G401.6 (cell line): Measurements from ENCODE around the gene OTOGL.
"Not testable (repeated sequence)": the region's sequence is repeated elsewhere in the genome, so short reads cannot be mapped to it uniquely, and the experiment has no call there.

Source experiments
- FAIRE-seq: peaks from 2 replicates; lab custom pipeline; 2012; peaks lifted over from hg19 to GRCh38; lab: Jason Lieb, UNC

OTOGL gene

DNA sequence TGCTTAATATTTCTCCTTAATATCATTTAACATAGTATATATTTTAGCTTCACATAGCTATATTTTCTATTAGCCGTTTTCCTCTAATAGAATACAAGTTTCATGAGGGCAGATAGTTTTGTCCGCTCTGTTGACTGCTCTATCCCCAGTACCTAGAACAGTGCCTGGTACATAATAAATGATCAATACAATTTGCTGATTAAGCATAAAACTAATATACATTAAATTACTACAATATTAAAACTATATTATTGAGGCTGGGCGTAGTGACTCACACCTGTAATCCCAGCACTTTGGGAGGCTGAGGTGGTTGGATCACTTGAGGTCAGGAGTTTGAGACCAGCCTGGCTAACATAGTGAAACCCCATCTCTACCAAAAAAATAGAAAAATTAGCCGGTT is 128.6 kb downstream of the OTOGL start:
- not testable (repeated sequence) for FAIRE-seq

DNA sequence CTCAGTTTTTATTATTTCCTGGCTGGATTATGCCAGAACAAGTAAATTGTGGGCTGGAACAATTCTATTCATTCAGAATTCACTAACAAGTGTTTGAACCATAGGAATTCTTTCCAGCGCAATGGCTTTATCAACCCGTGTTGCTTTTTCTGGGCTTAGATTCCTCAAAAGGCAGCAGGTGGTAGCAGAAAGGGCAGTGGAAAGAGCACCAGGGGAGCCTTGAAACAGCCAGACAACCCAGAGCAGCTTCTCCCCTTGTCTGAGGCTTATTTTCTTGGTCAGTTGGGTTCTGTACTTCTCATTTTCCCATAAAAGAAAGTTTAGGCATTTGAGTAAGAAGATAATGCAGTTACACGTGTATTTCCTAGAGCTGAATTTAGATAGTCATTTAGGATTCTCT is 130.7 kb downstream of the OTOGL start:
- FAIRE-seq: no peak

DNA sequence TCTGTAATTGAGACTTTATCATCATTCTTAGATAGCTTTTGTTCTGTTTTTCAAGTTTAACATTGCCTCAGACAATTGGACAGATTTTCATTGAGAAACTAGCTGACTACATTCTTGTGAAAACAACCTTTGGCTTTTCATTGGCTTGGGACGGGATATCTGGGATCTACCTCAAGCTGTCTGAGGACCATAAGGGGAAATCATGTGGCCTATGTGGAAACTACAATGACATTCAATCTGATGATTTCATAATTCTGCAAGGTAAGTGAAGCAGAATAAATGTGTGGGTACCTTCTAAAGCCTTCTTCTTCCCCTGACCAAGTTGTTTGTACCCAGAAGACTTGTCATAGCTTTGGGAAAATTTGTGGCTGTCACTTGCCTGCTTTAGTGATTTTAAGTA is 133.5 kb downstream of the OTOGL start:
- FAIRE-seq: no peak

DNA sequence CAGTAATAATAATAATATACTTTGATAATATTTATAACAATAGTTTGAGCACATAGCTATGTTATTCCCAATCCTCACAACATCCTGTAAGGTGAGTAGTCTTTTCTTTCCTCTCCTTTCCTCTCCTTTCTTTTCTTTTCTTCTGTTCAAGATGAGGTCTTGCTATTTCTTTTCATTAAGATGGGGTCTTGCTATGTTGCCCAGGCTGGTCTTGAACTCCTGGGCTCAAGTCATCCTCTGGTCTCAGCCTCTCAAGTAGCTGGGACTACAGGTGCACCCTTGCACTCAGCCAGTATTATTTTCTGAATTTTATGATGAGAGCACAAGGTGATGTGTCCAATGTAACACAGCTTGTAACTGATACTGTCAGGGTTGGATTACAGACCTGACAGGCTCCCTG is 134.6 kb downstream of the OTOGL start:
- no peak for FAIRE-seq

DNA sequence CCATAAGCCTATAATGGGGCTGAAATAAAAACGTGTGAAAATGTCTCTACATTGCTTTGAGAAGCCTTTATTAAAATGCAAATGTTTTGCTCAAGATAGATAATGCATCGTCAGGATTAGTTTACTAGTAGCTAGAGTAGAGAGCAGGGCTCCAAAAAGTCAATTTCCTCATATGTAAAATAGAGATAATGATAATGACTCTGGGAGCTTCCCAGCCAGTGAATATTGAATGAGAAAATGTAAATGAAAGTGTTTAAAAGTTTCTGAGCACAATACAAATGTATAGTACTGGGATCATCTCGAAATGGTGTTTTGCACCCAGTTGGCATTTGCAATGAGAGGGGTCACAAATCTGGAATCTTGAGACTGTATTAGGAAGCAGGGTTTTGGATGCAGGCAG is 135.3 kb downstream of the OTOGL start:
- no peak for FAIRE-seq

DNA sequence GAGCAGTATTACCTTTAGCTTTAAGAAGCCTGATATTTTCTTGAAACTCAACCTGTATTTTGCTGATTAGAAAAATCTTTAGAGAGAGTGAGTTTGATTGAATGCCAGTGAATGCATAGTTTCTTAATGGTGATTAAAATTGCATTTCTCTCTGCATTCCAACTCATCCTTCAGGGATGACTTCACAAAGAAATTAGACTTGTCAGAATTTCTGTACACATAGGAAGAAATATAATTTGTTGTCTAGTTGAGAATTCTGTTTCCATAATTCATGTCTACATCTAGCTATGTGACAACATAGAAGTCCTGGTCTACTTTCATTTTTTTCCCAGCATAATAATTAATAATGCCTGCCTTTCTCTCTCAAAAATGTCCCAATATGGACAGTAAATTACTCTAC is 136.6 kb downstream of the OTOGL start:
- no peak for FAIRE-seq

DNA sequence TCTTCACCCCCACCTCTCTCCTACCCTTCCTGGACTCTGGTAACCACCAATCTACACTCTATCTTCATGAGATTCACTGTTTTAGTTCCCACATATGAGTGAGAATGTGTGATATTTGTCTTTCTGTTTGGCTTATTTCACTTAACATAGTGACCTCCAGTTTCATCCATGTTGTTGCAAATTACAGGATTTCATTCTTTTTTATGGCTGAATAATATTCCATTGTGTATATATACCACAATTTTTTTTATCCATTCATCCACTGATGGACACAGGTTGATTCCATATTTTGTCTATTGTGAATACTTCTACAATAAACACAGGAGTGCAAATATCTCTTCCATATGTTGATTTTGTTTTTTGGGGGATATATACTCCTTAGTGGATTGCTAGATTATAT is 140.5 kb downstream of the OTOGL start:
- FAIRE-seq: no peak

DNA sequence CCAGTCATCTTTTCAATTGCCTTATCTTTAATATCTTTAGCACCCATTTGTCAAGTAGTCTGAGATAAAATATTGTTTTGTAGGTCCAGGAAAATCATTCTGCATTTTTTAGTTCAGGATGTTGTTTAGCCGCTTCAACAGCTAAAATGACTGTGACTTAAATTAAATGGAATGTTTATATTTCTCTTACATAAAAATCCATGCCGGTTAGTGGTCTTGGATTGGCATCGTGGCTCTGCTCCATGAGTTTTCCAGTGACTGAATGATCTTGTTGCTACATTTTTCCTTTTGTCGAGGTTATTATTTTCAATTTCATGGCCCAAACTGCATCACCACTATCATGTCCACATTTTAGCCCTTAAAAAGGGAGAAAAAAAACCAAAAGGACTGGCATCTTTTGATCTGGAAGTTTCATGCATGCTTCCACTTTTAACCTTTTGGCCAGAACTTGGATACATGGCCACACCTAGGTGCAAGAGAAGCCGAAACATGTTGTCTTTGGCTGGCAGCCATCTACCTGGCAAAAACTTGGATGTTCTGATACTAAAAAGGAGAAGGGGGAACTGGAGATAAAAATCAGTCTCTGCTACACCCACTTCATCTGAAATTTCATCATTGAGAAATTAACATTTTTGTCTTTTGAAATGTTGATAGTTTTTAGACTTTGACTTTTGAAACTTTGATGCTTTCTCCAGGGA is 142.4 kb downstream of the OTOGL start:
- FAIRE-seq: no peak

DNA sequence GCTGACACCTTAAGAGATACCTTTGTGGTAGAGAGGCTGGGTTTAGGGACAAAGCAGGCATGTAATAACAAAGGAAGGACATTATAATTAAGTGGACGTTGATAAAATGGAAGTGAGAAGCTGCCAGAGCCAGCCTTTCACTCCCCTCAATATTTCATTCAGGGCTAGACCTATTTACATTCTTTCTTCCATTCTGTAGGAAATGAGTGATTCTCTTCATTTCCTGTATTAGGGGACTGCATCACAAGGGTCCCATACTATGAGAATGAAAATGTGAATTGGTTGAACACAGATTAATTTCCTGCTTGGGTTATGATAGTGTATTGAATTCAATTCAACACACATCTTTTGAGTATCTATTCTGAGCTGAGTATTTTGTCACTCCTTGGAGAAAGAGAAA is 143.0 kb downstream of the OTOGL start:
- FAIRE-seq: no peak

DNA sequence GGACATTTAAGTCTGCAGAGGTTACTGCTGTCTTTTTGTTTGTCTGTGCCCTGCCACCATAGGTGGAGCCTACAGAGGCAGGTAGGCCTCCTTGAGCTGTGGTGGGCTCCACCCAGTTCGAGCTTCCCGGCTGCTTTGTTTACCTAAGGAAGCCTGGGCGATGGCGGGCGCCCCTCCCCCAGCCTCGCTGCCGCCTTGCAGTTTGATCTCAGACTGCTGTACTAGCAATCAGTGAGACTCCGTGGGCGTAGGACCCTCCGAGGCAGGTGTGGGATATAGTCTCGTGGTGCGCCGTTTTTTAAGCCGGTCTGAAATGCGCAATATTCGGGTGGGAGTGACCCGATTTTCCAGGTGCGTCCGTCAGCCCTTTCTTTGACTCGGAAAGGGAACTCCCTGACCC is 150.2 kb downstream of the OTOGL start:
- not testable (repeated sequence) for FAIRE-seq

DNA sequence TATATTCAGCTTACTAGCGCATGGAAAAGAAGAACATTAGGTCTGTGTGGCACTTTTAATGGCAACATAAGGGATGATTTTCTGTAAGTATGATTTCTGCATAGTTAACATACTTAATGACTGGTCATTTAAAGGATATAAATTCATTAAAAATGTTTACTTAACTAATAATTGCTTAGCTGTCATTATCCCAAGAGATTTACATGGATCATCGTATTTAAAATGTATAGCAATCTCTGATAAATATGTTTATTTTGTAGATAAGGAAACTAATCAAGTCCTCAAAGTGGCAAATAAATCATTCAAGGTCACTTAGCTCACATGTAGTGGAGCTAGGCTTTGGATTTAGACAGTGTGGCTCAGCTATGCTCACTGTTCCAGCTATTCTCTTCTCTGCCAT is 158.6 kb downstream of the OTOGL start:
- no peak for FAIRE-seq

DNA sequence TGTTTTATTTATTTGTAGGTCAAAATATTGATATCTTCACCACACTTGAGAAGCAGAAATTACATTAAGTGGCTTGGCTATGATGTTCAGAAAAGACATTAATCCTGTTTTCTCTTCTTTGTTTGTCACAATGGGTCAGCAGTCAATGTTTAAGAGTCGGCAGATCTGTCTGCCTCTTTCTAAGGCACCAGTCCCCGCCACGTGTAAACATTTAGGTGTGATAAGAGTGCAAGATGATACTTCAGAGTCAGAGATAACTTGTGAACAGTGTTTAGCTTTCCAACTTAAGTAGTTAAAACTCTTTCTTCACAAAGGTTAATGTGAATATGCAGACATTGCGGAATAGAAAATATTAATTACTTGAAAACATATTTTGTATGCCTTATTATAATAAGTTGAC is 160.9 kb downstream of the OTOGL start:
- no peak for FAIRE-seq

DNA sequence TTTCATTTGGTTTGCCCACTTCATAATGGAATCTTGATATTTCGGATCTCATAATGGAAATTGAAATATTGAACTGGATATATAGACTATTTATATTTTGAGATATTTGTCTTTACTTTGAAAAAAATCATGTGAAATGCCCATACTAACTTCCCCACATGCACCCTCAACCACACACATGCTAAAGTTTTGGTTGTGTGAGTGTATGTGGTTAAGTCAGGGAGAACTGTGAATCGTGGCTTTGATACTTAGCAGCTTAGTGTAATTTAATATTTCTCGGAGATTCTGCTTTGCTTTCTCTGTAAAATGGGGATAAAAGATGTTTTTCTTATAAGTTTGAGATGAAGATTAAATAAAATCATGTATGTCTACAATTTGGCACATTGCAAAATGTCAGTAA is 162.1 kb downstream of the OTOGL start:
- no peak for FAIRE-seq

DNA sequence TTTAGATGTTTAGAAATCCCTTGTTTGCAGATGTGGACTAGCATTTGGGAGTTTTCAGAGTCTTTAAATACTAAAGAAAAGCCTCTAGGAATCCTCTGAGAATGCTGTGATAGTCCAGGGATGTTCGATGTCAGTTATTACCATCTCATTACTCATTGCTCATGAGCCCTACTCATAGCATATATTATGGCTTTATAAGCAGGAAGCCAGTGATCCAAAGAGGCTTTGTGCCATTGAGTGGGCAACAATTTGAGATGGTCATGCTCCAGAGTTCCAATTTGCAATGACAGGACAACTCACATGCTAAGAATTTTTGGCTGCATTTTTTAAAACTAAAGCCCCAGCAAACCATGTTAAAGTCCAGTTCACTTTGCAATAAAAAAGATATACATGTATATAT is 163.0 kb downstream of the OTOGL start:
- FAIRE-seq: no peak

DNA sequence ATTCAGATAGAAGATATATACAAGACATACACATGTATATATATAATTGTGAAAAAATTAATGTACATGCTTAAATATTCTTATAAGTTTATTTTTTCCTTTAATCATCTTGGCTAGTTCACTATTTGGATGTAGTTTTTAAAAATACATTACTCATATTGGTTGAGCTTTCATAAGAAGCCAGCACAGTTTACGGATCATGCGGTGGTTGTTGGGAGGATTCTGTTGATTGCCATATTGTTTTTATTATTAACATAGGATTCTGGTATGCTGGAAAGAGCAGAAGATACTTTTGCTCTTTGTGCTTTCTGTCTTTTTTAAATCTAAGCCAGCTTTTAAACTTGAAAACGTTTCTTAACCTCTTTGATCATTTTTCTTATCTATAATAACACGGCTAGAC is 163.4 kb downstream of the OTOGL start:
- FAIRE-seq: peak; percentile 51

DNA sequence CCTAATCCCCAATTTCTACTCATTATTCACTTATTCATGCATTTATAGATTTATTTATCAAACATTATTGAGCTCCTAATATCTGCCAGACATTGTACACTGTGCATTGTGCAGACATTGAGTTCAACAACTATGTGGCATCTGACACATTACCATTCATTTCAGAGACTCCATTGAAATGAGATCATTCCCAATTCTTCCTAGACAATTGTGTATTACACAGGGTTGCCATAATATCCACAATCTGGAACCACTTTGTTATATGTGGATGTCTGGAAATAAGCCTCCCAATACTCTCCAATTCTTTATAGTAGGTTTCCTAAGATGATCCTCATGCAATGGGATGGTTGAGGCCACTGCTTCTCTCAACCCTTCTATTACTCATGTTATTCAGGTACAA is 165.0 kb downstream of the OTOGL start:
- no peak for FAIRE-seq

DNA sequence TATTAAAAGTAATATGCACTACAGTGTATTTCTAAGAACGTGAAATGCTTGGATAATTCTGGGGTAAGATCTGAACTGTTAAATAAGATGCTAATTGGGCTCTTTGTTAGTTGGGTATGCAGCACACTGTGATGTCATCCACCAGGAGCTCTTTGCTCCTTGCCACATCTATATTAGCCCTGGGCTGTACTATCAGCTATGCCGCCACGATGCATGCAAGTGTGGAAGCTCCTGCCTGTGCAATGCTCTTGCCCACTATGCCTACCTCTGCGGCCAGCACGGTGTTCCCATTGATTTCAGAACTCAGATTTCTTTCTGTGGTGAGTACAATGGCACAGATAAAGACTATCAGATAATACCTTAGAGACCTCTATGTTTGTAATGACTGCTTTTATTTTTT is 165.6 kb downstream of the OTOGL start:
- FAIRE-seq: no peak

DNA sequence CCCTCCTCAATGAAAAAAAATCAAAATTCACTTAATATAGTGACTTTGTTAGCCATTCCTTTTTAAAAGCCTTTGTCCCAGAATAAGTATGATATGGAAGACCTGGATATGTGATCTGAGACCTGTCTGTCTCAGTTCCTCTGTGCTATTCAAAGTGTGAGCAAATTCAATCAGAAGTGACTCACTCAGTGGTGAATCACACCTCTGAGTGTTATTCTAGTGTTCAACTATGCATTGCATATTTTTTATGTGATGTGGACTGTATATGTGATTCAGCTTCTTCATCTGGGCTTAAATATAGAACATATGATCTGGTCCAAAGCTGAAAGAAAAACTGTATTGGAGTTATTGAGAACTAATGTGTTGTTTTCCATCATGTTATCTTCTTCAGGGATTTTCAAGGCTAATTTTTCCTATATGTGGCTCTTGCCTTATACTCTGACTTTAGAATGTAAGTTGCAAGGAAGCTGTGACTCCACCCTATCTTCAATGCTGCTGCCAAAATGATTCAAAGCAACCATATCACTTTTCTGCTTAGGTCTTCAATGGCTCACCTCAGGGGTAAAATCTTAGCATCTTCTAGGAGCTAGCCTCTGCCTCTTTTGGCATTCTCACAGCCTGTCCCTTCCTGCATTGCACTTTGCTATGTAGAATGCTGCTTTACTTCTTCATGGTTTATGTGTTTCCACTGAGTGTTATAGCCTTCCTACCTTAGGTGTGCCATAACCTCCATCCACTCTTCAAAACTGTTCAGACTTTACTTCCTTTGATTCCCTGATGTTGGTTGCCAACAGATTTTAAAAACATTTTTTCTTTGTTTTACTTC is 169.8 kb downstream of the OTOGL start:
- no peak for FAIRE-seq

DNA sequence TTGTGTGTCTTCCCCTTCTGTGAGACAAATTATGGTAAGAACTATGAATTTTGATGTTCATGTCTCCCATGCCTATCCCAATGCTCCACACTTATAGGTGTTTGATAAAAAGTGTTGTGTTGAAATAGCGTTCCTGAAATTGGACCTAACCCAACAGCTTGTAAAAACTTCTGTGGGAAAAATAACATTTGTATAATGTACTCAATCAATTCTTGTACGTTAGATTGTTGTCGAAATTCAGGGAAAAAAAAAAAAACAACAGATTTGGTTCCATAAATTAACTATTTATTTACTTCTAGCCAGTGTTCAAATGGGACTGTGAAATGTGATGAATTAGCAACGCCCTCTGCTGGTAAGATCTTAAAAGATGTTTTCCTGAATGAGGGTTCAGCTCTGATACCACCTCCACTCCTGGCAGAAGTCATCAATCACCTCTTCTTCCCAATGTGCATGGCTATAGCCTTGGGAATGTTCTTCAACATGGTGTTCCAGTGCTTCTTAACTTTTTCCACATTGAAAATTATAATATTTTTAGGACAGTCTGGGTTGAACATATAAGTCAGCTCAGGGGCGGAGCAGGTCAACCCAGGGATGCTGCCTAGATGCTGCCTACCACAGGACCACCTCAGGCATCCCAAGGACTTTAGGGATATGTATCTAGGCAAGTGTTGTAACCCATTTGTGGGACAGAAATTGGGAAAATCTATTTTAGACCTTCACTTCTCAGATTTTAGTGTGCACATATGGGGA is 170.6 kb downstream of the OTOGL start:
- FAIRE-seq: peak; percentile 75

DNA sequence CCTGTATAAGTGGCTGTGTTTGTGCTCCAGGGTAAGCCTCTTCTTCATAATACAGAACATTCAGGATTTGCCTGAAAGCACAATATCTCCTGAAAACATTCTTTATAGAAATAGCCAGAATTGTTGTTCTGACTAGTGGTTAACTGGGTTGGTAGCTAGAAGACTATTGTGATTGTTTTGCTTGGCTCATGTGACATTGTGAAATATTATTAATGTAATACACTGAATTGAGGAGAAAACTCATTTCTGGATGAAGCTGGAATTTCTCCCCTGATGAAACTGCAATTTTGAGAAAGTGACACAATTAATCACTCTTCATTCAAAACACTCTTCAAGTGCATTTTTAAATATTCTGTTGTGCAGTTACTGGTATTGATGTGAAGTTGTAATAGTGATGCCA is 172.4 kb downstream of the OTOGL start:
- no peak for FAIRE-seq

DNA sequence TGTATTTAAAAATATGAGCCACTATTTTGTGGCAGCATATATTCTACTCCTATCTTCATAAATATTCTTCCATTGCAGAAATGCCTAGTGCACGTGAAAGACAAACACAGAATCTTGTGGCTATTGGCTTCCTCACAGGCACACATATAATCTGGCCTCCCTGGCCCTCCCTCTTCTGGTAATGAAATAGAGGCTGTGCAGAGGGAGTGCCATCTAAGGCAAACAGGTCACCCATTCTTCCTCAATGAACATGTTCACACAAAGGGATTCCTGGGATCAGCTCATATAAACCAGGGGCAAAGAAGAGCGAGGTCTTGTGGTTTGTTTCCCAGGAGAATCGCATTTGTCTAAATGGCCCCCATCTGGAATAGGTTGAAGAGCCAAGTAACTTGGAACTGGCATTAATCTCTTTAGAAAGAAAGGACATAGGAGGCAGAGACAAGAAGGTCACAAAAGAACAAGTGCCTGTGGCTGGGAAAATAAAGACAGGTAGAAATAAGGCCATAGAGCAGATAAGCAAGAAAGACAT is 173.1 kb downstream of the OTOGL start:
- no peak for FAIRE-seq

DNA sequence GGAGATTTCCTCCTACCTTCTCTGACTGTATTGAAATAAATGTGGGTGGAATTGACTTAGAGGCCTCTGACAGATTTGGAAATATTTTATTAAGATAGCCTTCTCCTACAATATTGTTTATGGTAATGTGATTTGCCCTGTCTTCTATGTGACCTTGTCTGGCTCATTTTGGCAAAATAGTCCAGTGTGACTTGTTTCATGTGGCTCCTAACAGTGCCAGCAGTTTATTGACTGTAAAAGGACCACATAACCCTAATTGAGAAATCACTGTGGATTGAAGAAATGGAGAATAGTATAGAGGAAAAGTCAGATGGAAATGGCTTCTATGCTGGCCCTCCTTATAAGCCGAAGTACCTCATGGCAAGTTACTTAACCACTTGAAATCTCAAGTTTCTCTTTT is 173.8 kb downstream of the OTOGL start:
- FAIRE-seq: no peak

DNA sequence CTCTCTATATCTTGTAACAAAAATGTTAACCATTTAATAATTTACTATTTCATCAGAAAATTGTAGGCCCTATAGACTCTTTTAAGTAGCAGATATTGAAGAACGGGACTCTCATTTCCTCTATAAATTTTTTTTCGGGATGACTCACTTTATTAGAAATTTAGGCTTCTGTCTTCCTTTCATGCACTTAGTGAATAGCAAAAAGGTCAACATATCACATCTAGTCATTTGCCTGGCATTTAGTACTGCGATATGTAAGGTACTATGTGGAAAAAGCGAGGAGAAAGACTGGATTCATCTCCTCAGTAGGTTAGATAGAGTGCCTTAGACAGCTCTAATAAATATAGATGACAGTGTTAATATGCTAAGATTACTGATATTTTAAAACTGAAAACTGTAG is 178.4 kb downstream of the OTOGL start:
- no peak for FAIRE-seq
